ENCODE results near the gene SEPTIN12.

The SEPTIN12 gene

DNA sequence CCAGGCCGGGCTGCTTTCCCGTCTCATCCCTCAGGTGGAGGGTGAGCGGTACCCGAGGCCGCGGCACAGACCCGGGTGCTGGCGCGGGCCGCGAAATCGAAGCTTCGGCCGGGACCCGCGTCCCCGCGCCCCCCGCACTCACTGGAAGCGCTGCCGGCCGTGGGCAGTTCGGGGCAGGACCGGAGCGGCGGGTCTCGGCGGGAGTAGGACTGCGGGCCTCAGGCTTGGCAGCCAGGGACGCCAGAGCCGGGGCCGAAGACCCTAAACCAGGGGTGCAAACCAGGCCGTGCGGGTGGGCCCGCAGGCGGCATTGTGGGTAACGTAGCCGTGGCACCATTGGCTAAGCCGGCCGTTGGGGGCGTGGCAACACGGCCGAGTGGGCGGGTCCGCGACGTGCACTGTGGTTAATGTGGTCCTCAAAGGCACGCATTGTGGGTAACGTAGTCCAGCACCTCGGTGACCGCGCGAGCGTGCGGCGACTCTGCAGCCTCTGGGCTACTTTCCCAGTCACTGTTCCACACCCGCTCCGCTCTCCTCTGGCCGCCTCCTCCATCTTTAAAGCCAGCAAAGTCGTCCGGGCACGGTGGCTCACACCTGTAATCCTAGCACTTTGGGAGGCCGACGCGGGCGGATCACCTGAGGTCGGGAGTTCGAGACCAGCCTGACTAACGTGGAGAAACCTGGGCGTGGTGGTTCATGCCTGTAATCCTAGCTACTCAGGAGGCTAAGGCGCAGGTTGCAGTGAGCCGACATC lies 21.1 kb downstream of the SEPTIN12 start, which contains the start of gene ZNF500:
TSS of gene ZNF500 (minus strand) at position 288 of the 754 bp plus-strand sequence. CDS start 1,184 bp downstream, outside the sequence.
- TF ChIP-seq, protein P1, sequence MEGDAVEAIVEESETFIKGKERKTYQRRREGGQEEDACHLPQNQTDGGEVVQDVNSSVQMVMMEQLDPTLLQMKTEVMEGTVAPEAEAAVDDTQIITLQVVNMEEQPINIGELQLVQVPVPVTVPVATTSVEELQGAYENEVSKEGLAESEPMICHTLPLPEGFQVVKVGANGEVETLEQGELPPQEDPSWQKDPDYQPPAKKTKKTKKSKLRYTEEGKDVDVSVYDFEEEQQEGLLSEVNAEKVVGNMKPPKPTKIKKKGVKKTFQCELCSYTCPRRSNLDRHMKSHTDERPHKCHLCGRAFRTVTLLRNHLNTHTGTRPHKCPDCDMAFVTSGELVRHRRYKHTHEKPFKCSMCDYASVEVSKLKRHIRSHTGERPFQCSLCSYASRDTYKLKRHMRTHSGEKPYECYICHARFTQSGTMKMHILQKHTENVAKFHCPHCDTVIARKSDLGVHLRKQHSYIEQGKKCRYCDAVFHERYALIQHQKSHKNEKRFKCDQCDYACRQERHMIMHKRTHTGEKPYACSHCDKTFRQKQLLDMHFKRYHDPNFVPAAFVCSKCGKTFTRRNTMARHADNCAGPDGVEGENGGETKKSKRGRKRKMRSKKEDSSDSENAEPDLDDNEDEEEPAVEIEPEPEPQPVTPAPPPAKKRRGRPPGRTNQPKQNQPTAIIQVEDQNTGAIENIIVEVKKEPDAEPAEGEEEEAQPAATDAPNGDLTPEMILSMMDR (conservative IDR thresholded peaks at IDR 0.05; ENCODE audit: low read depth, low read length), result no peak
- H3K4me3 ChIP-seq (ENCODE audit: low read depth, low read length), result peak within 1 kb of the TSS; percentile 92
- DNase-seq (ENCODE audit: low read depth), result peak; percentile 97

DNA sequence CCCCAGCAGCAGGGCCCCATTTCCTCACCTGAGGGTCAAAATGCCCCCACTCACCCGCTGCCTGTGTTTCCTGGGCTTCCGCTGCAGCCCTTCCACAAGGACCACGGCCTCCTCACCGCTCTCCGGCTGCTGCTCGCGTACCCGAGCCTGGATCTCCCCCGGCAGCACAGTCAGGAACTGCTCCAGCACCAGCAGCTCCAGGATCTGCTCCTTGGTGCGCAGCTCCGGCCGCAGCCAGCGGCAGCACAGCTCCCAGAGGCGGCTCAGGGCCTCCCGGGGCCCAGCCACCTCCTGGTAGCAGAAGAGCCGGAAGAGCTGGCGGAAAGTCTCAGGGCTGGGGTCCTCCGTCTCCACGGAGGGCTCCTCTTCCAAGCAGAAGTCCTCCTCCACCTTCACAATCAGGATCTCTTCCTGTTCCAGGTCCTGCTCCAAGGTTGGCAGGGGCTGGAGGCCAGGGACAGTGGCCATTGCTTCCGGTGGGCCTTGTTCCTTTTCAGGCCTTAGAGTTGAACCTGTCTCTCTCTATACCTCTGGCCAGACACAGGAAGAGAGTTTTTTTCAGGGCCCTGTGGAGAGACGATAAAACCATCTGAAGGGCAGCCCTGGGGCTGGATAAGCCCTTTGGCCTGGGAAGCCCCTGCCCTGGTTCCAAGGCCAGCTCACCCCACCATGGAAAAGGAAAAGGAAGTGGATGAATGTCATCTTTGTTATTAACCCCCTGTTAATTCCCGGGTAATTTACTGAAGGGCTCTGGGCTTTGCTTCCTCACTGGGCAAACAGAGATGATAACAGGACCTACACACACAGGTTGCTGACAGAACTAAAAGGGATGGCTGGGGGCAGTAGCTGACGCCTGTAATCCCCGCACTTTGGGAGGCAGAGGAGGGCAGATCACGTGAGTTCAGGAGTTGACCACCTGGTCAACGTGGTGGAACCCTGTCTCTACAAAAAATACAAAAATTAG lies 22.4 kb downstream of the SEPTIN12 start:
- no peak for DNase-seq (ENCODE audit: low read depth)
- TF ChIP-seq, protein P1 (conservative IDR thresholded peaks at IDR 0.05; ENCODE audit: low read depth, low read length), result no peak
- peak overlapping the region; percentile 92 for H3K4me3 ChIP-seq (ENCODE audit: low read depth, low read length)

DNA sequence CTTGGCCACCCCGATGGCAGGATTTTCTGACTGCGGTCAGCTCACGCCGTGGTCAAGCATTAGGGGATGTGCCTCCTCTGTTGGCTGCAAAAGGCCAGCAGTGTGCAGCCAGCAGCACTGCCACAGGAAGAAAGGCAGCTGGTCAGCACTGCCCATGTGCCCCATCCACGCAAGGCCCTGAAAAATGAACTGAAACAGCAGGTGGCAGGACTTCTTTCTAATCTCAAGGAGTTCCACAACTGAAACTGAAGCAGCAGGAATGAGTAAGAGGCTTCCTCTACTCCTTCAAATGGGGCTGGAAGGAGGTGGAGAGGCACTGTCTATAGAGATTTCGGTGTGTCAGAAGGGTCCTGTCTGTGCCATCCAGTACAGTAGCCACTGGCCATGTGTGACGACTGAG lies 24.4 kb downstream of the SEPTIN12 start:
- TF ChIP-seq, protein P1 (conservative IDR thresholded peaks at IDR 0.05; ENCODE audit: low read depth, low read length), result no peak

DNA sequence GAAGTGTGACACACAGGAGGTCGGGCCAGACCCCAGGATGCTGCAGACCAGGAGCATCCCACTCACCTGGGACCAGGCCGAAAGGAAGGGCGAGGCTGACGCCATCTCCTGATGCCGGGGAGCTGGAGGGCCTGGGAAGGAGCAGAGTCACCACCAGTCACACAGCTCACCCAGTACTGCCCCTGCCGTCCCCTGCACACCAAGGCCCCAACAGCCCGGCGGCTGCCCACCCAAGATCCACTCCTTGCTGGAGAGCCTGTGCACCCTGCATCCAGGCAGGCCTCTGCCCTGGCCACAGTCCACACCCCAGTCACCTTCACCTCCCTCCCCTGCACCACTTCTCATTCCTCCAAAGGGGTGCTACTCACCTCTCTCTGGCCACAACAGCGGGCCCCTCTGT lies 25.9 kb downstream of the SEPTIN12 start:
- H3K4me3 ChIP-seq (ENCODE audit: low read depth, low read length), result no peak overlapping the region
- DNase-seq (ENCODE audit: low read depth), result no peak
- TF ChIP-seq, protein P1 (conservative IDR thresholded peaks at IDR 0.05; ENCODE audit: low read depth, low read length), result no peak

More for the DNA sequence above, 24.4 kb downstream of the SEPTIN12 start:
- no peak overlapping the region for H3K4me3 ChIP-seq (ENCODE audit: low read depth, low read length)
- peak; percentile 15 for DNase-seq (ENCODE audit: low read depth)

DNA sequence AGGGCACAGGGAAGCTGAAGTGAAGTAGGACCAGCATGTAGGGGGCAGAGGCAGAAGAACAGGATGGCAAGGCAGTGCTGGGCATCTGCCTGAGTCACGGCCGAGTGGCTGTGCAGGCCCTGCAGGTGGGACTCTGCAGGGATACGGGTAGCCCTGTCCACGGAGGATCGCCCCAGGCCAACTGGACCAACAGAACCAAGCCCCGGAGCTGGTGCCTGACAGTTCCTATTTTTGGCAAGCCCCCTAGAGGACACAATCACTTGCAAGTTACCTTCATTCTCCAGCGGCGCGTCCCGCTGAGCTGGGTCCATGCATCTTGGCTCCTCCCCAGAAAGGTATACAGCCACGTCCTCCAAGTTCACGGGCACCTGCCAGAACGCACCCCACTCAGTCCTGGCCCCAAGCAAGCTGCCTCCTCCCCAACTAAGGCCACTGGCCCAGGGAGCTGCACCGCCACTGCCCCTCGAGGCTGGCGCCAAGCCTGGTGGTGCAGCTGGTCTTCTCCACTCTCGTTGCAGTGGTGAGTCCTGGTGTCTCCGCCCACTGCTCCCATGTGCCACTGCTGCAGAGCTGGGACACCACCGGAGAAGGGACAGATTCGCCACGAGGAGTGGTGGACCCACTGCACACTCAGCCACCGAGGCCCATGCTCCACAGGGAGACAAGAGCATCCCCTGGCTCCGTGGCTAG lies 27.8 kb downstream of the SEPTIN12 start:
- TF ChIP-seq, protein P1 (conservative IDR thresholded peaks at IDR 0.05; ENCODE audit: low read depth, low read length), result no peak
- no peak for DNase-seq (ENCODE audit: low read depth)
- no peak overlapping the region for H3K4me3 ChIP-seq (ENCODE audit: low read depth, low read length)

DNA sequence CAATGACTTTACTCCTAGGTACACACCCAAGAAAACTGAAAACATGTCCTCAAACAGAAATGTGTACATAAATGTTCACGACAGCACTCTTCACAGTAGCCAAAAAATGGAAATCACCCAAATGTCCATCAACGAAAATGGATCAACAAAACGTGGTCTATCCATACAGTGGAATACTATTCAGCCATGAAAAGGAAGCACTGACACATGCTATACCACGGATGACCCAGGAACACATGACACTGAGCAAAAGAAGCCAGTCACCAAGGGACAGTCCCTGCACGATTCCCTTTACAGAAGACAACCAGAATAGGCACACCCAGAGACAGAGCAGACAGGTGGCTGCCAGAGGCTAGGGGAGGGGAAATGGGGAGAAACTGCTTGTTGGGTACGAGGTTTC lies 32.5 kb downstream of the SEPTIN12 start:
- no peak overlapping the region for H3K4me3 ChIP-seq (ENCODE audit: low read depth, low read length)
- DNase-seq (ENCODE audit: low read depth), result no peak
- TF ChIP-seq, protein P1 (conservative IDR thresholded peaks at IDR 0.05; ENCODE audit: low read depth, low read length), result no peak

Measured in choroid plexus epithelial cell (primary cell).